ENCODE results near the gene FECH. TPM values are rescaled to one million over a fixed set of nuclear protein-coding genes. Genes with fewer than 3 reads are reported as not detected.

The FECH gene
- polyA plus RNA-seq, 3 donors = 9.7 to 23.3 (median 9.9) TPM

- Histone ChIP-seq H3K27me3 (ENCODE audit: control insufficient read depth in 2 of 2, insufficient read depth in 2 of 2, low read length in 2 of 2) (peaks cover 2% of the 10 kb centered on the region in 2 donors), H3K36me3 (replicated peaks in 1 of 2; ENCODE audit: control insufficient read depth in 1 of 2, insufficient read depth in 2 of 2, low read length in 2 of 2) (no peaks in the 10 kb centered on the region), H4K20me1 (ENCODE audit: insufficient read depth, low read length) (no peaks in the 10 kb centered on the region), H2AFZ (ENCODE audit: insufficient read depth, low read depth, low read length, poor library complexity, severe bottlenecking) (no peak overlapping the region), H3K27ac (ENCODE audit: low read depth in 1 of 2, low read length in 2 of 2) (no peak overlapping the region), H3K9ac (ENCODE audit: insufficient read depth, low read length, poor library complexity, severe bottlenecking) (no peak overlapping the region), H3K4me2 (replicated peaks; ENCODE audit: extremely low read depth, low read length, poor library complexity, severe bottlenecking) (no peak overlapping the region), H3K4me1 (ENCODE audit: control insufficient read depth in 1 of 2, insufficient read depth in 2 of 2, low read length in 2 of 2) (no peaks in the 10 kb centered on the region), H3K79me2 (ENCODE audit: insufficient read depth, low read length) (no peaks in the 10 kb centered on the region), H3K4me3 (replicated peaks in 1 of 3; ENCODE audit: low read depth in 2 of 3, low read length in 3 of 3) (no peak overlapping the region), H3K9me3 (replicated peaks in 1 of 2; ENCODE audit: control insufficient read depth in 1 of 2, insufficient read depth in 1 of 2, low read length in 2 of 2) (peaks cover 0 to 5% of the 10 kb centered on the region in 2 donors)
- 100% methylated on average over 1 of the region's 6 CpGs for WGBS (ENCODE audit: insufficient coverage)
- intact Hi-C loops (cut with micrococcal nuclease) = no loop called here
- Mint-ChIP-seq H3K9me3 (peaks cover 3 to 26% (median 8%) of the 10 kb centered on the region in 7 donors), H3K4me3 (no peak overlapping the region), H3K4me1 (no peaks in the 10 kb centered on the region), H3K36me3 (no peaks in the 10 kb centered on the region), H3K27ac (no peak overlapping the region), H3K27me3 (ENCODE audit: low read depth in 3 of 3) (peaks cover 3 to 19% (median 12%) of the 10 kb centered on the region in 3 donors)
- no peak for DNase-seq
- TF ChIP-seq, protein P1, sequence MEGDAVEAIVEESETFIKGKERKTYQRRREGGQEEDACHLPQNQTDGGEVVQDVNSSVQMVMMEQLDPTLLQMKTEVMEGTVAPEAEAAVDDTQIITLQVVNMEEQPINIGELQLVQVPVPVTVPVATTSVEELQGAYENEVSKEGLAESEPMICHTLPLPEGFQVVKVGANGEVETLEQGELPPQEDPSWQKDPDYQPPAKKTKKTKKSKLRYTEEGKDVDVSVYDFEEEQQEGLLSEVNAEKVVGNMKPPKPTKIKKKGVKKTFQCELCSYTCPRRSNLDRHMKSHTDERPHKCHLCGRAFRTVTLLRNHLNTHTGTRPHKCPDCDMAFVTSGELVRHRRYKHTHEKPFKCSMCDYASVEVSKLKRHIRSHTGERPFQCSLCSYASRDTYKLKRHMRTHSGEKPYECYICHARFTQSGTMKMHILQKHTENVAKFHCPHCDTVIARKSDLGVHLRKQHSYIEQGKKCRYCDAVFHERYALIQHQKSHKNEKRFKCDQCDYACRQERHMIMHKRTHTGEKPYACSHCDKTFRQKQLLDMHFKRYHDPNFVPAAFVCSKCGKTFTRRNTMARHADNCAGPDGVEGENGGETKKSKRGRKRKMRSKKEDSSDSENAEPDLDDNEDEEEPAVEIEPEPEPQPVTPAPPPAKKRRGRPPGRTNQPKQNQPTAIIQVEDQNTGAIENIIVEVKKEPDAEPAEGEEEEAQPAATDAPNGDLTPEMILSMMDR (IDR thresholded peaks at IDR 0.05) = no peak
Measured at GRCh38 chr18:57516056-57516455, 70.4 kb downstream of the FECH start.

DNA sequence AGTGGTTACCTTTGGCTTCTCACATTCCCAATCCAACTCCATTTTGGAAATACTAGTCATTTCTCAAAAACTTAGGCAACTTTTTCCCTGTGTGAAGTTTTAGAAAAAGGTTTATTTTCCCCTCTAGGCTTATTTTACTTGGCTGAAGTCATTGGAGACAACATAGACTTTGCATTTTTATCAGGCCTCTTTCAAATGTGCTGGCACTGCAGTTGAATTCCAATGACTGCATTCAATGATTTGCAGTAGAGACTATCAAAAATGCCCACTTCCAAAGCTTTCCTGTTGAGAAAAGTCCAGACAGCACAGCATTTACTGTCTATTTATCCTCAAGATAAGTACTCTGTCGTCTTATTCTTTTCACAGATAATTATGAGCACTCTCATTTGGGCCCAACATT is 81.3 kb downstream of the FECH start:
- H3K4me2 ChIP-seq (replicated peaks; ENCODE audit: extremely low read depth, low read length, poor library complexity, severe bottlenecking) = no peak overlapping the region
- Mint-ChIP-seq H3K27me3 (ENCODE audit: low read depth in 3 of 3) (peaks cover 3 to 17% (median 5%) of the 10 kb centered on the region in 3 donors), H3K4me1 (no peaks in the 10 kb centered on the region), H3K27ac (no peak overlapping the region), H3K9me3 (peaks cover 0 to 8% (median 0%) of the 10 kb centered on the region in 7 donors), H3K4me3 (no peak overlapping the region), H3K36me3 (no peaks in the 10 kb centered on the region)
- no peak for DNase-seq
- H3K4me1 ChIP-seq (ENCODE audit: control insufficient read depth in 1 of 2, insufficient read depth in 2 of 2, low read length in 2 of 2) = no peaks in the 10 kb centered on the region
- no peaks in the 10 kb centered on the region for H3K36me3 ChIP-seq (replicated peaks in 1 of 2; ENCODE audit: control insufficient read depth in 1 of 2, insufficient read depth in 2 of 2, low read length in 2 of 2)
- H3K27me3 ChIP-seq (ENCODE audit: control insufficient read depth in 2 of 2, insufficient read depth in 2 of 2, low read length in 2 of 2) = peaks cover 2 to 3% of the 10 kb centered on the region in 2 donors
- H3K4me3 ChIP-seq (replicated peaks in 1 of 3; ENCODE audit: low read depth in 2 of 3, low read length in 3 of 3) = no peak overlapping the region
- H4K20me1 ChIP-seq (ENCODE audit: insufficient read depth, low read length) = no peaks in the 10 kb centered on the region
- no peak overlapping the region for H3K27ac ChIP-seq (ENCODE audit: low read depth in 1 of 2, low read length in 2 of 2)
- TF ChIP-seq, protein P1 (IDR thresholded peaks at IDR 0.05) = no peak
- no peak overlapping the region for H3K9ac ChIP-seq (ENCODE audit: insufficient read depth, low read length, poor library complexity, severe bottlenecking)
- no peaks in the 10 kb centered on the region for H3K79me2 ChIP-seq (ENCODE audit: insufficient read depth, low read length)
- 67% methylated on average over 1 of the region's 1 CpG for WGBS (ENCODE audit: insufficient coverage)
- no peaks in the 10 kb centered on the region for H3K9me3 ChIP-seq (replicated peaks in 1 of 2; ENCODE audit: control insufficient read depth in 1 of 2, insufficient read depth in 1 of 2, low read length in 2 of 2)
- intact Hi-C loops (cut with micrococcal nuclease) = no loop called here
- H2AFZ ChIP-seq (ENCODE audit: insufficient read depth, low read depth, low read length, poor library complexity, severe bottlenecking) = no peak overlapping the region
